ENCODE measurements around the gene KIAA0753. TPM values are rescaled to one million over a fixed set of nuclear protein-coding genes. Genes with fewer than 3 reads are reported as not detected.

Gene KIAA0753
- total and polyA plus RNA-seq, 2 of the 8 experiments (the other 6 are each of a cell fraction or from before 2014, with no cell fraction given), result 5.0 to 27.1 TPM

GRCh38 chr17:6651354-6651918, 10.9 kb upstream of the KIAA0753 start, which contains the start of the genes C17orf100 and MED31 (continued):
- TF ChIP-seq CREB1 (IDR thresholded peaks at IDR 0.05) (no peak), RNF2 (IDR thresholded peaks at IDR 0.05; ENCODE audit: borderline replicate concordance, low read depth, low read length, missing control alignments, poor library complexity, severe bottlenecking) (no peak), SRF (IDR thresholded peaks at IDR 0.05; ENCODE audit: low read depth, low read length) (no peak), SIRT6 (IDR thresholded peaks at IDR 0.05; ENCODE audit: low read length) (no peak), SIX5 (IDR thresholded peaks at IDR 0.05; ENCODE audit: low read depth, low read length) (no peak)
